ENCODE data around the gene RALGAPA2. TPM values are rescaled to one million over a fixed set of nuclear protein-coding genes. Genes with fewer than 3 reads are reported as not detected.

Gene RALGAPA2
- total and polyA plus RNA-seq, 5 donors from 2014 or later = 4.7 to 28.8 (median 6.2) TPM

- Mint-ChIP-seq H3K4me1 (peaks cover 0 to 8% (median 2%) of the 10 kb centered on the region in 4 donors), H3K9me3 (no peaks in the 10 kb centered on the region), H3K36me3 (peaks cover 42% of the 10 kb centered on the region), H3K27ac (no peak overlapping the region), H3K27me3 (no peaks in the 10 kb centered on the region), H3K4me3 (no peak overlapping the region)
- Histone ChIP-seq H3K4me1 (ENCODE audit: control insufficient read depth, insufficient read depth, low read length, poor library complexity, severe bottlenecking) (no peaks in the 10 kb centered on the region), H3K27ac (ENCODE audit: insufficient read depth, low read length, poor library complexity, severe bottlenecking) (no peak overlapping the region), H3K4me3 (ENCODE audit: low read depth, low read length) (no peak overlapping the region), H3K9me3 (ENCODE audit: control insufficient read depth in 2 of 2, low read length in 2 of 2) (no peaks in the 10 kb centered on the region), H3K27me3 (ENCODE audit: control insufficient read depth, insufficient read depth, low read length) (no peaks in the 10 kb centered on the region), H3K36me3 (ENCODE audit: control insufficient read depth, insufficient read depth, low read length) (peaks cover 5% of the 10 kb centered on the region)
- DNase-seq (no peak), ATAC-seq (ENCODE audit: low read depth in 2 of 2) (no peak)
Observed at GRCh38 chr20:20555838-20556237, 156.6 kb downstream of the RALGAPA2 start.

GRCh38 chr20:20554951-20555350, 157.5 kb downstream of the RALGAPA2 start:
- H3K27ac ChIP-seq (ENCODE audit: insufficient read depth, low read length, poor library complexity, severe bottlenecking) = no peak overlapping the region
- Mint-ChIP-seq H3K9me3 (no peaks in the 10 kb centered on the region), H3K36me3 (peaks cover 38% of the 10 kb centered on the region), H3K4me3 (no peak overlapping the region), H3K4me1 (peaks cover 0 to 14% (median 5%) of the 10 kb centered on the region in 4 donors), H3K27ac (no peak overlapping the region), H3K27me3 (no peaks in the 10 kb centered on the region)
- H3K9me3 ChIP-seq (ENCODE audit: control insufficient read depth in 2 of 2, low read length in 2 of 2) = no peaks in the 10 kb centered on the region
- no peaks in the 10 kb centered on the region for H3K4me1 ChIP-seq (ENCODE audit: control insufficient read depth, insufficient read depth, low read length, poor library complexity, severe bottlenecking)
- H3K27me3 ChIP-seq (ENCODE audit: control insufficient read depth, insufficient read depth, low read length) = no peaks in the 10 kb centered on the region
- ATAC-seq (ENCODE audit: low read depth in 2 of 2) = no peak
- no peak overlapping the region for H3K4me3 ChIP-seq (ENCODE audit: low read depth, low read length)
- H3K36me3 ChIP-seq (ENCODE audit: control insufficient read depth, insufficient read depth, low read length) = peaks cover 5% of the 10 kb centered on the region
- no peak for DNase-seq

GRCh38 chr20:20553541-20553940, 158.9 kb downstream of the RALGAPA2 start:
- ATAC-seq (ENCODE audit: low read depth in 2 of 2) = no peak
- Mint-ChIP-seq H3K4me3 (no peak overlapping the region), H3K9me3 (no peaks in the 10 kb centered on the region), H3K27ac (no peak overlapping the region), H3K4me1 (peaks cover 2 to 18% (median 10%) of the 10 kb centered on the region in 4 donors), H3K27me3 (no peaks in the 10 kb centered on the region), H3K36me3 (peaks cover 33% of the 10 kb centered on the region)
- DNase-seq = no peak
- Histone ChIP-seq H3K27me3 (ENCODE audit: control insufficient read depth, insufficient read depth, low read length) (no peaks in the 10 kb centered on the region), H3K9me3 (ENCODE audit: control insufficient read depth in 2 of 2, low read length in 2 of 2) (no peaks in the 10 kb centered on the region), H3K4me1 (ENCODE audit: control insufficient read depth, insufficient read depth, low read length, poor library complexity, severe bottlenecking) (no peaks in the 10 kb centered on the region), H3K4me3 (ENCODE audit: low read depth, low read length) (no peak overlapping the region), H3K36me3 (ENCODE audit: control insufficient read depth, insufficient read depth, low read length) (peaks cover 5% of the 10 kb centered on the region), H3K27ac (ENCODE audit: insufficient read depth, low read length, poor library complexity, severe bottlenecking) (no peak overlapping the region)

GRCh38 chr20:20552076-20552475, 160.4 kb downstream of the RALGAPA2 start:
- Histone ChIP-seq H3K27me3 (ENCODE audit: control insufficient read depth, insufficient read depth, low read length) (no peaks in the 10 kb centered on the region), H3K36me3 (ENCODE audit: control insufficient read depth, insufficient read depth, low read length) (peaks cover 5% of the 10 kb centered on the region), H3K4me1 (ENCODE audit: control insufficient read depth, insufficient read depth, low read length, poor library complexity, severe bottlenecking) (peaks cover 10% of the 10 kb centered on the region), H3K27ac (ENCODE audit: insufficient read depth, low read length, poor library complexity, severe bottlenecking) (no peak overlapping the region), H3K9me3 (ENCODE audit: control insufficient read depth in 2 of 2, low read length in 2 of 2) (no peaks in the 10 kb centered on the region), H3K4me3 (ENCODE audit: low read depth, low read length) (no peak overlapping the region)
- Mint-ChIP-seq H3K9me3 (no peaks in the 10 kb centered on the region), H3K36me3 (peaks cover 25% of the 10 kb centered on the region), H3K4me3 (no peak overlapping the region), H3K27me3 (no peaks in the 10 kb centered on the region), H3K4me1 (peaks cover 16 to 29% (median 21%) of the 10 kb centered on the region in 4 donors), H3K27ac (no peak overlapping the region)
- ATAC-seq (ENCODE audit: low read depth in 2 of 2) (no peak), DNase-seq (no peak)

GRCh38 chr20:20551409-20551808, 161.0 kb downstream of the RALGAPA2 start:
- ATAC-seq (ENCODE audit: low read depth in 2 of 2) (no peak), DNase-seq (no peak)
- H3K4me3 ChIP-seq (ENCODE audit: low read depth, low read length) = no peak overlapping the region
- peaks cover 10% of the 10 kb centered on the region for H3K4me1 ChIP-seq (ENCODE audit: control insufficient read depth, insufficient read depth, low read length, poor library complexity, severe bottlenecking)
- no peaks in the 10 kb centered on the region for H3K9me3 ChIP-seq (ENCODE audit: control insufficient read depth in 2 of 2, low read length in 2 of 2)
- Mint-ChIP-seq H3K36me3 (peaks cover 26% of the 10 kb centered on the region), H3K27ac (no peak overlapping the region), H3K9me3 (no peaks in the 10 kb centered on the region), H3K27me3 (no peaks in the 10 kb centered on the region), H3K4me1 (peaks cover 17 to 34% (median 27%) of the 10 kb centered on the region in 4 donors), H3K4me3 (no peak overlapping the region)
- no peak overlapping the region for H3K27ac ChIP-seq (ENCODE audit: insufficient read depth, low read length, poor library complexity, severe bottlenecking)
- no peaks in the 10 kb centered on the region for H3K27me3 ChIP-seq (ENCODE audit: control insufficient read depth, insufficient read depth, low read length)
- H3K36me3 ChIP-seq (ENCODE audit: control insufficient read depth, insufficient read depth, low read length) = peaks cover 8% of the 10 kb centered on the region

GRCh38 chr20:20549704-20550103, 162.7 kb downstream of the RALGAPA2 start:
- peaks cover 17 to 36% (median 28%) of the 10 kb centered on the region in 4 donors for H3K4me1 Mint-ChIP-seq
- no peak for ATAC-seq (ENCODE audit: low read depth in 2 of 2)
- no peak overlapping the region for H3K27ac Mint-ChIP-seq
- H3K4me3 Mint-ChIP-seq = no peak overlapping the region
- H3K4me3 ChIP-seq (ENCODE audit: low read depth, low read length) = no peak overlapping the region
- no peak for DNase-seq
- peaks cover 10% of the 10 kb centered on the region for H3K4me1 ChIP-seq (ENCODE audit: control insufficient read depth, insufficient read depth, low read length, poor library complexity, severe bottlenecking)
- H3K27me3 Mint-ChIP-seq = no peaks in the 10 kb centered on the region
- peaks cover 12% of the 10 kb centered on the region for H3K36me3 ChIP-seq (ENCODE audit: control insufficient read depth, insufficient read depth, low read length)
- H3K9me3 ChIP-seq (ENCODE audit: control insufficient read depth in 2 of 2, low read length in 2 of 2) = no peaks in the 10 kb centered on the region
- H3K9me3 Mint-ChIP-seq = no peaks in the 10 kb centered on the region
- H3K27ac ChIP-seq (ENCODE audit: insufficient read depth, low read length, poor library complexity, severe bottlenecking) = no peak overlapping the region
- no peaks in the 10 kb centered on the region for H3K27me3 ChIP-seq (ENCODE audit: control insufficient read depth, insufficient read depth, low read length)
- peaks cover 17% of the 10 kb centered on the region for H3K36me3 Mint-ChIP-seq

GRCh38 chr20:20549267-20549612, 163.2 kb downstream of the RALGAPA2 start:
- no peak overlapping the region for H3K4me3 ChIP-seq (ENCODE audit: low read depth, low read length)
- peaks cover 10% of the 10 kb centered on the region for H3K36me3 ChIP-seq (ENCODE audit: control insufficient read depth, insufficient read depth, low read length)
- peaks cover 0 to 1% (median 0%) of the 10 kb centered on the region in 7 donors for H3K9me3 Mint-ChIP-seq
- ATAC-seq (ENCODE audit: low read depth in 2 of 2) (no peak), DNase-seq (no peak)
- no peak overlapping the region for H3K27ac Mint-ChIP-seq
- H3K4me1 Mint-ChIP-seq = peaks cover 17 to 36% (median 28%) of the 10 kb centered on the region in 4 donors
- H3K27me3 ChIP-seq (ENCODE audit: control insufficient read depth, insufficient read depth, low read length) = no peaks in the 10 kb centered on the region
- H3K9me3 ChIP-seq (ENCODE audit: control insufficient read depth in 2 of 2, low read length in 2 of 2) = no peaks in the 10 kb centered on the region
- H3K27ac ChIP-seq (ENCODE audit: insufficient read depth, low read length, poor library complexity, severe bottlenecking) = no peak overlapping the region
- peaks cover 10% of the 10 kb centered on the region for H3K4me1 ChIP-seq (ENCODE audit: control insufficient read depth, insufficient read depth, low read length, poor library complexity, severe bottlenecking)
- peaks cover 21% of the 10 kb centered on the region for H3K36me3 Mint-ChIP-seq
- H3K4me3 Mint-ChIP-seq = no peak overlapping the region
- no peaks in the 10 kb centered on the region for H3K27me3 Mint-ChIP-seq

GRCh38 chr20:20548527-20549266, 163.7 kb downstream of the RALGAPA2 start:
- Mint-ChIP-seq H3K27ac (no peak overlapping the region), H3K4me3 (no peak overlapping the region), H3K27me3 (no peaks in the 10 kb centered on the region), H3K9me3 (peaks cover 0 to 1% (median 0%) of the 10 kb centered on the region in 7 donors), H3K4me1 (peaks cover 17 to 36% (median 28%) of the 10 kb centered on the region in 4 donors), H3K36me3 (peaks cover 24% of the 10 kb centered on the region)
- ATAC-seq (ENCODE audit: low read depth in 2 of 2) = no peak
- Histone ChIP-seq H3K27me3 (ENCODE audit: control insufficient read depth, insufficient read depth, low read length) (no peaks in the 10 kb centered on the region), H3K9me3 (ENCODE audit: control insufficient read depth in 2 of 2, low read length in 2 of 2) (no peaks in the 10 kb centered on the region), H3K4me1 (ENCODE audit: control insufficient read depth, insufficient read depth, low read length, poor library complexity, severe bottlenecking) (peaks cover 10% of the 10 kb centered on the region), H3K36me3 (ENCODE audit: control insufficient read depth, insufficient read depth, low read length) (peaks cover 10% of the 10 kb centered on the region), H3K27ac (ENCODE audit: insufficient read depth, low read length, poor library complexity, severe bottlenecking) (no peak overlapping the region), H3K4me3 (ENCODE audit: low read depth, low read length) (no peak overlapping the region)
- no peak for DNase-seq

All from CD4-positive, CD25-positive, alpha-beta regulatory T cell (primary cell).